NCI-H748 (cell line): Measurements from ENCODE around the gene RNF213.

Source experiments
- DNase-seq: peaks from one replicate; lab custom pipeline; 2025; ENCODE audit not compliant: unreplicated experiment; lab: John Stamatoyannopoulos, UW

Gene RNF213

GRCh38 chr17:80445007-80445725 is 184.5 kb downstream of the RNF213 start:
- DNase-seq, result no peak

- no peak for DNase-seq
These were observed 185.1 kb downstream of the RNF213 start for GRCh38 chr17:80445726-80446110.

- DNase-seq, result no peak
These were observed 186.2 kb downstream of the RNF213 start for GRCh38 chr17:80446645-80447405.

GRCh38 chr17:80447790-80448189 is 187.1 kb downstream of the RNF213 start:
- DNase-seq, result no peak
